Measurements from ENCODE around the gene PPP2R5C. TPM values are rescaled to one million over a fixed set of nuclear protein-coding genes. Genes with fewer than 3 reads are reported as not detected.

PPP2R5C gene
- total and polyA plus RNA-seq, 7 donors: 18.2 to 76.6 (median 57.1) TPM

GRCh38 chr14:101870273-101870939 lies 108.9 kb downstream of the PPP2R5C start:
- Histone ChIP-seq H3K27me3 (ENCODE audit: insufficient read depth in 3 of 3, low read length in 2 of 3) (no peaks in the 10 kb centered on the region), H3K4me3 (no peak overlapping the region), H3K9me3 (no peaks in the 10 kb centered on the region), H3K36me3 (ENCODE audit: insufficient read depth in 1 of 2, low read depth in 1 of 2) (no peaks in the 10 kb centered on the region), H3K4me1 (peaks cover 18% of the 10 kb centered on the region), H3K27ac (no peak overlapping the region)
- no peak for TF ChIP-seq CTCF (IDR thresholded peaks at IDR 0.05)
- 75 to 82% (median 79%) methylated on average over 6 of the region's 6 CpGs for WGBS, 3 donors
- DNase-seq: no peak
- intact Hi-C loops (cut with DNase I): no loop called here
- ATAC-seq: no peak

- intact Hi-C loops (cut with DNase I): no loop called here
- TF ChIP-seq CTCF (IDR thresholded peaks at IDR 0.05): no peak
- DNase-seq: no peak
- H3K36me3 ChIP-seq (ENCODE audit: insufficient read depth in 1 of 2, low read depth in 1 of 2): no peaks in the 10 kb centered on the region
- no peak overlapping the region for H3K27ac ChIP-seq
- ATAC-seq: no peak
- no peak overlapping the region for H3K4me3 ChIP-seq
- peaks cover 27% of the 10 kb centered on the region for H3K4me1 ChIP-seq
- WGBS, 3 donors: 81 to 95% (median 94%) methylated on average over 4 of the region's 4 CpGs
- no peaks in the 10 kb centered on the region for H3K9me3 ChIP-seq
- no peaks in the 10 kb centered on the region for H3K27me3 ChIP-seq (ENCODE audit: insufficient read depth in 3 of 3, low read length in 2 of 3)
These were observed 110.8 kb downstream of the PPP2R5C start for GRCh38 chr14:101872346-101872745.

GRCh38 chr14:101873076-101873825 lies 111.7 kb downstream of the PPP2R5C start:
- no peak for TF ChIP-seq CTCF (IDR thresholded peaks at IDR 0.05)
- no peaks in the 10 kb centered on the region for H3K9me3 ChIP-seq
- 60 to 75% (median 74%) methylated on average over 3 of the region's 3 CpGs for WGBS, 3 donors
- intact Hi-C loops (cut with DNase I): no loop called here
- no peaks in the 10 kb centered on the region for H3K36me3 ChIP-seq (ENCODE audit: insufficient read depth in 1 of 2, low read depth in 1 of 2)
- H3K4me3 ChIP-seq: no peak overlapping the region
- H3K27me3 ChIP-seq (ENCODE audit: insufficient read depth in 3 of 3, low read length in 2 of 3): no peaks in the 10 kb centered on the region
- H3K27ac ChIP-seq: no peak overlapping the region
- DNase-seq: no peak
- no peak for ATAC-seq
- H3K4me1 ChIP-seq: peaks cover 28% of the 10 kb centered on the region

GRCh38 chr14:101873991-101874390 lies 112.5 kb downstream of the PPP2R5C start:
- H3K4me1 ChIP-seq: peaks cover 28% of the 10 kb centered on the region
- WGBS, 3 donors: 87 to 90% (median 88%) methylated on average over 4 of the region's 4 CpGs
- no peaks in the 10 kb centered on the region for H3K9me3 ChIP-seq
- no peak overlapping the region for H3K27ac ChIP-seq
- H3K4me3 ChIP-seq: no peak overlapping the region
- ATAC-seq: no peak
- intact Hi-C loops (cut with DNase I): no loop called here
- DNase-seq: no peak
- no peaks in the 10 kb centered on the region for H3K27me3 ChIP-seq (ENCODE audit: insufficient read depth in 3 of 3, low read length in 2 of 3)
- TF ChIP-seq CTCF (IDR thresholded peaks at IDR 0.05): no peak
- no peaks in the 10 kb centered on the region for H3K36me3 ChIP-seq (ENCODE audit: insufficient read depth in 1 of 2, low read depth in 1 of 2)

All from psoas muscle (tissue), 8 donors.